GM10266 (cell line): Measurements from ENCODE around the gene GMPR.

Experiments
- DNase-seq: peaks from one replicate; pipeline ENCODE4 v3.0.0; 2012; ENCODE audit errors: extremely low spot score
- CTCF ChIP-seq: IDR thresholded peaks from 2 replicates; pipeline ENCODE4 v1.5.1; 2012; ENCODE audit warnings: mild to moderate bottlenecking, low read depth; ENCODE audit not compliant: control insufficient read depth, insufficient read depth; ENCODE audit errors: missing control alignments

The GMPR gene

GRCh38 chr6:16322666-16323312 lies 84.4 kb downstream of the GMPR start:
- DNase-seq = peak; percentile 81

GRCh38 chr6:16324184-16324583 lies 85.8 kb downstream of the GMPR start:
- TF ChIP-seq CTCF = no peak
- no peak for DNase-seq

More at GRCh38 chr6:16322666-16323312, 84.4 kb downstream of the GMPR start:
- no peak for TF ChIP-seq CTCF

- DNase-seq = no peak
- TF ChIP-seq CTCF = no peak
These were observed 86.3 kb downstream of the GMPR start for GRCh38 chr6:16324606-16325225.

GRCh38 chr6:16326531-16326930 lies 88.1 kb downstream of the GMPR start:
- no peak for DNase-seq
- no peak for TF ChIP-seq CTCF

- TF ChIP-seq CTCF = no peak
- DNase-seq = no peak
These were observed 88.8 kb downstream of the GMPR start for GRCh38 chr6:16326971-16327776.

GRCh38 chr6:16327777-16328325 lies 89.5 kb downstream of the GMPR start:
- TF ChIP-seq CTCF = no peak
- no peak for DNase-seq

GRCh38 chr6:16329233-16329632 lies 90.8 kb downstream of the GMPR start:
- TF ChIP-seq CTCF = no peak
- no peak for DNase-seq
